ENCODE results near the gene TBC1D14. TPM values are rescaled to one million over a fixed set of nuclear protein-coding genes. Genes with fewer than 3 reads are reported as not detected.
"Not testable (repeated sequence)": the region's sequence is repeated elsewhere in the genome, so short reads cannot be mapped to it uniquely, and the experiment has no call there.

TBC1D14 gene
- total RNA-seq, 1 donor from 2014 or later: 39.6 TPM

GRCh38 chr4:6890358-6890757 lies 19.3 kb upstream of the TBC1D14 start:
- intact Hi-C loops (cut with micrococcal nuclease): no loop called here

GRCh38 chr4:6890971-6891370 lies 18.7 kb upstream of the TBC1D14 start:
- intact Hi-C loops (cut with micrococcal nuclease): not testable (repeated sequence)

GRCh38 chr4:6891436-6892170 lies 18.0 kb upstream of the TBC1D14 start:
- intact Hi-C loops (cut with micrococcal nuclease): no loop called here

GRCh38 chr4:6892190-6892908 lies 17.3 kb upstream of the TBC1D14 start:
- intact Hi-C loops (cut with micrococcal nuclease): no loop called here

GRCh38 chr4:6892909-6893202 lies 16.8 kb upstream of the TBC1D14 start:
- intact Hi-C loops (cut with micrococcal nuclease): no loop called here

- intact Hi-C loops (cut with micrococcal nuclease): no loop called here
Measured at GRCh38 chr4:6893449-6894085, 16.1 kb upstream of the TBC1D14 start.

- intact Hi-C loops (cut with micrococcal nuclease): no loop called here
Measured at GRCh38 chr4:6894086-6894478, 15.5 kb upstream of the TBC1D14 start.

GRCh38 chr4:6894528-6895498 lies 14.8 kb upstream of the TBC1D14 start:
- intact Hi-C loops (cut with micrococcal nuclease): no loop called here

- intact Hi-C loops (cut with micrococcal nuclease): no loop called here
Measured at GRCh38 chr4:6896035-6896434, 13.6 kb upstream of the TBC1D14 start.

GRCh38 chr4:6898763-6899162 lies 10.9 kb upstream of the TBC1D14 start:
- intact Hi-C loops (cut with micrococcal nuclease): loop anchor here (1.0 kb wide), 1 partner anchor 11 kb away; the partner anchor contains the start of gene TBC1D14

- intact Hi-C loops (cut with micrococcal nuclease): no loop called here
Measured at GRCh38 chr4:6900181-6900812, 9.3 kb upstream of the TBC1D14 start.

- intact Hi-C loops (cut with micrococcal nuclease): no loop called here
Measured at GRCh38 chr4:6900956-6901355, 8.7 kb upstream of the TBC1D14 start.

GRCh38 chr4:6901669-6902317 lies 7.8 kb upstream of the TBC1D14 start:
- intact Hi-C loops (cut with micrococcal nuclease): no loop called here

- intact Hi-C loops (cut with micrococcal nuclease): no loop called here
Measured at GRCh38 chr4:6902318-6903042, 7.1 kb upstream of the TBC1D14 start.

GRCh38 chr4:6905516-6906445 lies 3.8 kb upstream of the TBC1D14 start:
- intact Hi-C loops (cut with micrococcal nuclease): no loop called here

GRCh38 chr4:6906486-6906885 lies 3.1 kb upstream of the TBC1D14 start:
- intact Hi-C loops (cut with micrococcal nuclease): not testable (repeated sequence)

- intact Hi-C loops (cut with micrococcal nuclease): no loop called here
Measured at GRCh38 chr4:6907658-6908191, 1.9 kb upstream of the TBC1D14 start.

GRCh38 chr4:6908432-6909112 lies 1.1 kb upstream of the TBC1D14 start:
- intact Hi-C loops (cut with micrococcal nuclease): loop anchor here (1.0 kb wide), 5 partner anchors 9 to 160 kb away; partner anchors contain the start of genes GRPEL1, KIAA0232 and TADA2B
